ENCODE results near the gene LYRM4. TPM values are rescaled to one million over a fixed set of nuclear protein-coding genes. Genes with fewer than 3 reads are reported as not detected.
"Not testable (repeated sequence)": the region's sequence is repeated elsewhere in the genome, so short reads cannot be mapped to it uniquely, and the experiment has no call there.

LYRM4 gene
- total RNA-seq, 1 donor from 2014 or later, result 8.3 TPM

DNA sequence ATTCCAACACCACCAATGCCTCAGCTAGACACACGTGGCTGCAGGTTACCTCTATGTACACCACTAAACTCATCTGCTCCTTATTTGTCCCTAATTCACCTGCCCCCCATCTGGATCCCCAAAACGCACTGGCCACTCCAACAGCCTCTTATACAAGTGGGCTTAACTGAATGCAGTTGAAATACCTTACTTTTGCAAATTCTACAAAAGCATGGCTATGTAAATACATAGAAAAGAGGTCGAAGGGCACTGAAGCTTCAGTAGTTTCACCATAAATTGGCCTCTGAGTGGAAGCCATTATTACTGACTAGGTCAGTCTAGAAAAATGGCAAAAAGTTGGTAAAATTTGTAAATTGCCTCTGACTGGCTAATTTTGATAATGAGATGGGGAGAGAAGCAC lies 186.8 kb downstream of the LYRM4 start:
- DNase-seq, result no peak

- no peak for DNase-seq
Observed at GRCh38 chr6:5072440-5072839, 188.3 kb downstream of the LYRM4 start.

DNA sequence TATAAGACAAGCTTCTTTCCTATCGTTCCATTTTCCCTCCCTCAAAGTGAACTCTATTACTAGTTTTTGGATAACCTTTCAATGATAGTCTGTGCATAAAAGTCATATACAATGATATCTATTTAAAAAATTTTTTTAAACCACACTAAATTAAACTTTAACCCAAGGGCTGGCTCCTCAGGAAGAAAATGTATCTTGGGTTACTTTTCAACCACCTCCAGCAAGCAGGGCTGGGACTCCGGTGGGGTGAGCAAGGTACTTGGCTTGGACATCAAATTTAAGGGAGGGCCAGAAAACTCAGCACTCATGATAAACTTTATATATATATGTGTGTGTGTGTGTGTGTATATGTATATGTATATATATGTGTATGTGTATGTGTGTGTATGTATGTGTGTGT lies 189.5 kb downstream of the LYRM4 start:
- no peak for DNase-seq

GRCh38 chr6:5068153-5068751 lies 192.5 kb downstream of the LYRM4 start:
- no peak for DNase-seq

DNA sequence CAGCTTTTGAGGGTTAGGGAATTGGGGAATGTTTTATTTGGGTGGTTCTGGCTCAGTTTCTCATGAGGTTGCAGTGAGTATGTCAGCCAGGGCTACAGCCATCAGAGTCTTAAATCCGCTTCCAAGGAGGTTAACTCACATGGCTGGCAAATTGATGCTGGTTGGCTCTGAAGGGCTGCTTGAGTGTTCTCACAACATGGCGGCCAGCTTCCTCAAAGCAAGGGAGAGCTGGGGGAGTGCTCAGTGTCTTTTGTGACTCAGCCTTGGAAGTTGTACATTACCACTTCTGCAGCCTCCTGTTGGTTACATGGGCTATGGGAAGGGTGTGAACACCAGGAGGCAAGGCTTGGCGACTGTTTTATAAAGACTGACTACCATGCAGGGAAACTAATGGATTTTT lies 193.4 kb downstream of the LYRM4 start:
- no peak for DNase-seq

- DNase-seq, result no peak
Observed at GRCh38 chr6:5066456-5067093, 194.2 kb downstream of the LYRM4 start.

DNA sequence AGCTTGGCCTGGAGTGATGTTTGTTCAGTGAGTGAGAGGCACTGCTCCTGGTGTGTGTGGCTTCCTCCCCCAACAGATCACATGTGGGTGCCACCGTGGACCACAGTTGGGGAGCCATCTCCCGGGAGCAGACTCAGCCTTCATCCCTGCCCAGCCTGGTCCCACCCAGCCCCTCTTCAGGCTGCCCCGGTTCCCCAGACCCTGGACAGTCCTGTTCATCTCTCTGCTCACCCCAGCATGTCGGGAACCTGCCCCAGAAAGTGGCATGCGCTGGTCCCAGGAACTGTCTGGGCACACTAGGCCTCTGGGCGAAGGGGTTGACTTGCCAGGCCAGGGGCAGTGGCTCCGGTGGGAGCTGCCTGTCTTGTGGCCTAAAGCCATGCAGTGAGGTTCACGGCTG lies 197.1 kb downstream of the LYRM4 start:
- DNase-seq, result no peak

- no peak for DNase-seq
Observed at GRCh38 chr6:5061152-5061551, 199.6 kb downstream of the LYRM4 start.

- DNase-seq, result not testable (repeated sequence)
Observed at GRCh38 chr6:5060439-5060838, 200.3 kb downstream of the LYRM4 start.

GRCh38 chr6:5059036-5059896 lies 201.5 kb downstream of the LYRM4 start:
- no peak for DNase-seq

Small RNA genes within 50 kb of the gene (small RNA-seq; reads per million reads assigned to genes)
- not detected for gene MIR3691 (ENCODE audit: low replicate concordance)

Other genes with a start within 250 kb of the LYRM4 start
- gene PPP1R3G, start 175.6 kb downstream of the LYRM4 start, total RNA-seq, result 4.4 TPM
- gene FARS2, start 563 bp upstream of the LYRM4 start, total RNA-seq, result 38.8 TPM

Measured in tongue (tissue), 3 donors.